ACC112 (cell line): ENCODE measurements around the gene RASA3.

Source experiments
- H2AFZ ChIP-seq: fragments of 200-600 bp; sonication (generic); one replicate; pipeline ENCODE4 v1.6.0; 2017; ENCODE audit warnings: antibody characterized with exemption, low read length; ENCODE audit not compliant: unreplicated experiment
- H3K27ac ChIP-seq: fragments of 200-600 bp; sonication (generic); 2 replicates; pipeline ENCODE4 v1.5.1; 2014; ENCODE audit warnings: low read depth, mild to moderate bottlenecking, antibody characterized with exemption, low read length, moderate library complexity
- H3K27me3 ChIP-seq: fragments of 200-600 bp; sonication (generic); 2 replicates; pipeline ENCODE4 v1.6.1; 2014; ENCODE audit warnings: mild to moderate bottlenecking, antibody characterized with exemption, low read length, moderate library complexity, mixed read lengths; ENCODE audit not compliant: insufficient read depth
- H3K36me3 ChIP-seq: fragments of 200-600 bp; sonication (generic); 2 replicates; pipeline ENCODE4 v1.6.1; 2016; ENCODE audit warnings: mild to moderate bottlenecking, antibody characterized with exemption, low read length, moderate library complexity, mixed read lengths; ENCODE audit not compliant: insufficient read depth
- H3K4me1 ChIP-seq: fragments of 200-600 bp; sonication (generic); one replicate; pipeline ENCODE4 v1.6.1; 2016; ENCODE audit warnings: low read length, mixed read lengths; ENCODE audit not compliant: insufficient read depth, unreplicated experiment, control insufficient read depth
- H3K4me3 ChIP-seq: fragments of 200-600 bp; sonication (generic); 2 replicates; pipeline ENCODE4 v1.5.1; 2014; ENCODE audit warnings: mild to moderate bottlenecking, low read depth, low read length
- H3K79me2 ChIP-seq: fragments of 200-600 bp; sonication (generic); one replicate; pipeline ENCODE4 v1.6.0; 2016; ENCODE audit warnings: low read length; ENCODE audit not compliant: control insufficient read depth, unreplicated experiment, insufficient read depth

The RASA3 gene

DNA sequence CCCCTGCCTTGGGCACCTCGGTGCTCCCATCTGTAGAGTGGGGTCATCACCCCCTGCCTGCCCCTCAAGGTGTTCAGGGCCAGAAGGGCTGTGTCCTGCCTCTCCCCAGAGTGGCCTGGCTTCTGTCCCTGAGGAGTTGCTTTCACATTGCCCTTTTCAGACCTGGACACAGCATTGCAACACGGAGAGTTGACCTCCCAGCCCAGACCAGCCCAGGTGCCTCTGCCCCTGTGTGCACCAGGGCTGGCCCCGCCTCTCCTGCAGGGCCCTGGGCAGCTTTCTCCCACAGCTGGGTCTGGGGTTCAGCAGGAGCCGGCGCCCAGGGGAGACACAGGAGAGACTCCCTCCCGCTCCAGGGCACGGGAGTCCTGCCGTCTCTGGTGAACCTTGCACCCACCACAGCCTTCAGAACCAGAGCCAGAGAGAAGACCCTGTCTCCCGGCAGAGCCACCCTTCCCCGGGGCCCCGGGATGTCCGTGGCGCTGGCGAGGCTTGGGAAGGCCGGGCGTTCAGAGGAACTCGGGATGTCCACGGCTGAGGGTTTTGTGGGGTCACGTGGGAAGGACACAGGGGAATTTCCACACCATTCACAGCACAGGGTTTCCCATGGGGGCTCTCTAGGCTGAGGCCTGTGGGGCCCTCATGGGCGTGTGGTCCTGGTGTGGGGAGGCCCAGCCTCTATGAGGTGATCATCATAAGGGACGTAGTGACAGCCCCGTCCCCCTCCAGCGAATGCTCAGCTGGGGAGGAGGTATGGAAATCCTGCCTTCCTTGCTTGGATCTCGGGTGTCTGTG lies 181.8 kb downstream of the RASA3 start:
- Histone ChIP-seq H2AFZ (no peak overlapping the region), H3K27ac (no peak overlapping the region), H3K4me1 (no peaks in the 10 kb centered on the region)

DNA sequence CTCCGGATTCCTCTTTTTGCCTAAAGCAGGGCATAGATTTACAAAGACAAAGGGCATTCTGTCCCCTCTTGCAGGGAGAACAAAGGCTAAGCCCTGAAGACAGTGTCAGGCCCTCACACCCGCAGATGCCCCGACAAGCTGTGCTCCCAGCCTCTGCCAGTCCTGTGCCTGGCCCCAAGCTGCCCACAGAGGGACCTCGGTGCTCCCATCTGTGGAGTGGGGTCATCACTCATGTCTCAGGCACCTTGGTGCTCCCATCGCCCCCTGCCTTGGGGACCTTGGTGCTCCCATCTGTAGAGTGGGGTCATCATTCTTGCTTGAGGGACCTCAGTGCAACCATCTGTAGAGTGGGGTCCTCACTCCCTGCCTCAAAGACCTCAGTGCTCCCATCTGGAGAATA lies 182.9 kb downstream of the RASA3 start:
- no peak overlapping the region for H3K4me3 ChIP-seq
- no peak overlapping the region for H2AFZ ChIP-seq
- H3K4me1 ChIP-seq = no peaks in the 10 kb centered on the region
- no peaks in the 10 kb centered on the region for H3K27me3 ChIP-seq
- H3K27ac ChIP-seq = no peak overlapping the region
- H3K36me3 ChIP-seq = no peaks in the 10 kb centered on the region
- H3K79me2 ChIP-seq = no peaks in the 10 kb centered on the region

More for the DNA sequence above, 181.8 kb downstream of the RASA3 start:
- no peaks in the 10 kb centered on the region for H3K36me3 ChIP-seq
- no peaks in the 10 kb centered on the region for H3K79me2 ChIP-seq
- H3K4me3 ChIP-seq = no peak overlapping the region
- H3K27me3 ChIP-seq = no peaks in the 10 kb centered on the region

DNA sequence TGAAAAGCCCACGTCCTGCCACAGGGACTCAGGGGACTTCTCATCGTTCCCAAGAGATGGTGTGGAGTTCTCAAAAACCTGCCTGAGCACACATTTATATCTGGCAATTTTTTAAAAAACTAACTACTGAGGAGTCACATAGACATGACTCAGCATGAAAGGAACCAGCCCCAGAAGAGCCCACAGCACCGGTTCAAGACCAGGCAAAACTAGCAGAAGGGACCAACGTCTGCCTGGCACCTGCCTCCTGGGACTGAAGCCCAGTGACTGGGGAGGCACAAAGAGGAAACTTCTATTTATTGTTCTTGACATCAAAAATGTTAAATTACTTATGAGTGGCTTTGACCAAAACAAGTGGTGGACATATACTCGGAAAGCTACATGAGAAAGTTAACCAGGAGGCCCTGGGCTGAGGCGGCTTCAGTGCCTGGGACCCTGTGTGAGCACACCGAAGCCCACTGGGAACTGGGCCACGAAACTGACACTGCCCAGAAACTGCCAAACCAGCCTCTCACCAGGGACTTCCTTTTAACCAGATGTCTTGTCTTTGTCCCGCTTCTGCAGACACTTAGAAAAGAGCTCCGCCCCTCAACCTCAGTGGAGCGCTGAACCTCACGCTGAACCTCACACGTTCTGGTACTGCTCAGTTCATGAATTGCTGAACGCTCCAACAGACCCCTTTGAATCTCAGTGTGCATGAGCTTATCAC lies 184.2 kb downstream of the RASA3 start:
- Histone ChIP-seq H3K79me2 (no peaks in the 10 kb centered on the region), H3K4me1 (no peaks in the 10 kb centered on the region), H3K36me3 (no peaks in the 10 kb centered on the region), H2AFZ (no peak overlapping the region), H3K4me3 (no peak overlapping the region), H3K27me3 (no peaks in the 10 kb centered on the region), H3K27ac (no peak overlapping the region; the same call in 1 of the 2 replicates)

DNA sequence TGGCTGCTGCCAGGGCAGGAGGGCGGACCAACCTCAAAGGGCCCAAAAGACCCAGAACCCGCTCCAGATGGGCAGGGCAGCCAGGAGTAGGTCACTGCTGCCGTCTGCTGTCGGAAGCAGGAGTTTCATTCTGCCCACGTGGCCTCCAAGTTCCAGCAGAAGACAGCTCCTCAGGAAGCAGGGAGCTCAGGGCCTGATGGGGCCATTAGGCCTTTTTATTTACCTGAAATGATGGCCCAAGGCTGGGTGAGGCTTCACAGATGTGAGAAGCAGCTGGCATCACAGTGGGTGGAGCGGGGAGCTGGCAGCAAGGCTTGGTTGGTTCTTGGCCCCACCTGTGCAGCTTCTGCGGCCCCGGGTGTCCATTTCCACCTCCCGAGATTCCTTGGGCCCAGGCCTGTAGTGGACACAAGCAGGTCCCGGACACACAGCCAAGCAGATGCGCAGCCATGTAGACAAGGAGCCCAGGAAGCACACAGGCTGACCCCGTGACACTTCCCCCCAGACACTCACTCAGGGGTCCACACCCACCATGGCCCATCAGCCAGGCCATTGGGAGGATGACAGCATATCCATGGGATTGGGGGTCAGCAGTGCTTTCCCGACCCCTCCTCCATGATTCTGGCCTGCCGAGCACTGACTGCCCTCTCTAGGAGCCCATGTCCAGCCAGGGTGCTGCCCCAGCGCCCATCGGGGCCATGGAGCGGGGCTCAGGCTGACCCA lies 185.0 kb downstream of the RASA3 start:
- H3K4me3 ChIP-seq = no peak overlapping the region
- no peaks in the 10 kb centered on the region for H3K79me2 ChIP-seq
- H3K36me3 ChIP-seq = no peaks in the 10 kb centered on the region
- no peaks in the 10 kb centered on the region for H3K4me1 ChIP-seq
- no peak overlapping the region; the same call in 1 of the 2 replicates for H3K27ac ChIP-seq
- no peak overlapping the region for H2AFZ ChIP-seq
- H3K27me3 ChIP-seq = no peaks in the 10 kb centered on the region

DNA sequence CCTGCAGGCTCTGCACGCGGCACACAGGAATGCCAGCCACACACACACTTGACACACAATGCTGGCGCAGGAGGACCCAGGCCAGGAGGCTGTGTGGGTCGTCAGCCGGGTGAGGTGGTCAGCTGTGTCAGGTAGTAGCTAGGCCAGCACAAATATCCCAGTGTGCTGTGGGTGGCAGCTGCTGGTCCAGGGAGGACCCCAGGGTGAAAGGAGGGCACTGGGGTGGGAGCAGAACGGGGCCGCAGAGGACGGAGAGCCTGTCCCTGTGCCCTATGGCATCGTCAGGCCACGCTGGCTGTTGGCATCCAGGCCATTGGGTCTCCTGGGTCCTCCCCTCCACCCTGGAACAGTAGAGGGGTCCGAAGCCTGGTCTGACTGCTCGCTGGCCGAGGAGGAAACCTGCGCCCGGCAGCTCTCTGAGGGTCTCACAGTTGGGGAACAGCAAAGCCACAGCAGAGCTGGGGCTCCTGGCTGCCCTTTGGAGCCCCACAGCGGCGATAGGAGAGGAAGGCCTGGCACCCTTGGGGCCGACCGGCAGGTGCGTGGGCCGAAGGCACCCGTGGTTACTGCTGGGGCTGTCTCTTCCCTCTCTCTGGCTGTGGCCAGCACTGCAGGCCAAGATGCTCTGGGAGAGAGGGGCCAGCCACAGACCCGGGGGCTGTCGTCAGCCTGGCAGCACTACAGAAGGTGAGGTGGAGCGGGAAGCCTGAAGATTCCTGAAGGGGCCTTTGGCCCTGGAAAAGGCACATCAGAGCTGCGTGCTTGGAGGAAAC lies 185.8 kb downstream of the RASA3 start:
- Histone ChIP-seq H3K79me2 (no peaks in the 10 kb centered on the region), H3K36me3 (no peaks in the 10 kb centered on the region)

DNA sequence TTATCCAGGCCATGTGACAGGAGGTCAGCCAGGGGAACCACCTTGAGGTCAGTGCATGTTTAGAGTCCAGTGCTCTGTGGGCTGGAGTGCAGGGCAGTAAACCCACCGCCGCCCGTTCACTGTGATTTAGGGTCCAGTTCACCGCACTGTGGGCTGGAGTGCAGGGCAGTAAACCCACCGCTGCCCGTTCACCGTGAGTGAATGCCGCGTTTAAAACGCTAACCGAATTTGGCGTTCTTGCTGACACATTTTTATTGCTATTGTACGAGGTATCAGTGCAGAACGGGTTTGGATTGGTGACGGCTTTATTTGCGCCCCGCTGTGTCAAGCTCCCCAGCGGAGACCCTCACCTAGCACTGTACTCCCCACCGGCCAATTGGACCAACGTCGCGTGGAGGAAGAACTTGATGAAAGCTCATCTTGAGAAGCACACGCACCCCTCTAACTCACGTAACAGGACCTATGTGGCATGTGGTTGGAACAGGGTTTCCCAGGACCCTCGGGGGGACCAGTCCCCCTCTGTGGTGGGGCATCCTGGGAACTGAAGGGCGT lies 186.5 kb downstream of the RASA3 start:
- H3K27ac ChIP-seq = no peak overlapping the region
- no peaks in the 10 kb centered on the region for H3K36me3 ChIP-seq
- H3K79me2 ChIP-seq = no peaks in the 10 kb centered on the region
- H3K27me3 ChIP-seq = no peaks in the 10 kb centered on the region
- no peaks in the 10 kb centered on the region for H3K4me1 ChIP-seq
- no peak overlapping the region for H3K4me3 ChIP-seq
- no peak overlapping the region for H2AFZ ChIP-seq

More for the DNA sequence above, 185.8 kb downstream of the RASA3 start:
- H2AFZ ChIP-seq = no peak overlapping the region
- H3K4me1 ChIP-seq = no peaks in the 10 kb centered on the region
- H3K27ac ChIP-seq = no peak overlapping the region
- no peak overlapping the region for H3K4me3 ChIP-seq
- no peaks in the 10 kb centered on the region for H3K27me3 ChIP-seq

DNA sequence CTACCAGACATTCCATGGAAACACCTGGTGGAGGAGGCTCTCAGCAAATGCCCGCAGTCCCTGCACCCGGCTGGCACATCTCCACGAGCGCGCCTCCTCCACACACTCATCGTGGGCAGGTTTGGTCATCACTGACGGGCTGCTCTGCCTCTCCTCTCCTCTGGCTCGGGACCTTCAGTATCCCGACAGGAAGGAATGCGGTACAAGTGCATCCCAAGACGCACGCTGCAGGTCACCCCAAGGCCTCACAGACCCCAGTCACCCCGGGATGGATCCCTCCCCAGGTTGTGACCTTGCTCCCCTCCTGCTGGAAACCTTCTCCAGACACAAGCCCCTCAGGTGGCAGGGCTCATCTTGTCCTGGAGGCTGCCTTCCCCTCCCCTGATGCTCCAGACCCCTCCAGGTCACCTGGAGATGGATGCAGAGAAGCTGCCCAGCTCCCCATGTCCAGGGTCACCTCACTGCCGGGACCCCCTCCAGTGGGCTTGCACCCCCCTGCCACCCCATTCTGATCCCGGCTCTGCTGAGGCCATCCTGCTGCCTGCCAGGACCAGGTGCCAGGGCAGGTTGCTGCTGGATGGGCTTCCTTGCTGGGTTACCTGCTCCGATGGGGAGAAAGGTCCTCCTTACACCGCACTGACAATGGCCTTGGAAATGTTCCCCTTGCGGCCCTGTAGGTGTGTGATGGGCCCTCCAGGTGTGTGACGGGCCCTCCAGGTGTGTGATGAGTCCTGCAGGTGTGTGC lies 188.4 kb downstream of the RASA3 start:
- Histone ChIP-seq H3K27ac (no peak overlapping the region), H3K36me3 (no peaks in the 10 kb centered on the region), H3K4me3 (no peak overlapping the region), H3K4me1 (no peaks in the 10 kb centered on the region), H2AFZ (no peak overlapping the region), H3K79me2 (no peaks in the 10 kb centered on the region), H3K27me3 (no peaks in the 10 kb centered on the region)

DNA sequence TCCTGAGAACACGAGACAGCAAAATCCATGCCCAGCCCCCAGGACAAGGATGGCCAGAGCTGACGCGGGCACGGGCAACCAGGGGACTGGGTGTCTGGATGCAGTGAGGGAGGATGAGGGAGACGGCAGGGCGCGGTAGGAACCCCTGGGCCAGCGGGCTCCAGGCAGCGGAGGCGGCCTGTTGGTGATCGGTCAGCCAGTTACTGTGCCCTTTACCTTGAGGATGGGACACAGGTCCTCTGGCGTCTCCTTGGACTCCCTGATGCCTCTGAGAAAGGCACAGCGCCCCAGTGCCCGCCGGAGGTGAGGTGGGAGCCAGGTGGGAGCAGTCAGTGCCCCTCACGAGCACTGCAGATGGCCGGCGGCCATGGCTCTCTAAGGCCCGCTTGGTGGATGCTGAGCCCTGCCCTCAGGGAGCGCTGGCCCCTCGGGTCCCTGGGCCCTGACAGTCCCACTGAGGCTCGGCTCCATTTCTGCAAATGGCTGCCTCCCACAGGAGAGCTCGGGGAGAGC lies 189.8 kb downstream of the RASA3 start:
- Histone ChIP-seq H3K79me2 (no peaks in the 10 kb centered on the region), H3K36me3 (no peaks in the 10 kb centered on the region), H3K4me1 (no peaks in the 10 kb centered on the region), H3K27me3 (no peaks in the 10 kb centered on the region), H2AFZ (no peak overlapping the region), H3K27ac (no peak overlapping the region), H3K4me3 (no peak overlapping the region)

DNA sequence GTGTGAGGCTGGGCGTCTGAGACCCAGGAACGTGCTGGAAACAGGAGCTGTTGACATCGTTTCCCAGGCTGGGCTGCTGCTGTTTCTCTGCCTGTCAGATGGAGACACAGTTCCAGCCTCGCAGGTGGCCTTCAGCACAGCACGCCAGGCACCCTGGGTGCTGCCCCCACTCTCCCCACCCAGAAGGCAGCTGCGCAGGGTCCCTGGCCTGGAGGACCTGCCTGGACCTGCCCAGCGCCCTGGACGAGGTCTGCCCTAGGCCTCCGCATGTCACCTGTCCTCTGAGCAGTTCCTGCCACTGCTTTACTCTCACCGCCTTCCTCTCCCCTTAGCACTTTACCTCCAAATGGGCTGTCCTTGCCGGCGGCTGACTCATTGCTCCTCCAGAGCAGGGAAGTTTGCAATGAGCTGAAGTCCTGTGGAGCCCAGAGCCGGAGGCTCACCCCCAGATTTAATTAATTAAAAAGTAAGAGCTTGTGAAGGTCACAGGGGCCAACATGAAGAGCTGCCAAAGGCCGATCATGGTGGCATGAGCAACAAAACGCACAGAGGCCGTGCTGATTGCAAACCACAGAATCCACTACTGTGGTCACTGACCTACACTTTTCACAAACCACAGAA lies 190.7 kb downstream of the RASA3 start:
- Histone ChIP-seq H3K36me3 (no peaks in the 10 kb centered on the region), H3K79me2 (no peaks in the 10 kb centered on the region), H3K27ac (no peak overlapping the region), H3K4me1 (no peaks in the 10 kb centered on the region), H2AFZ (no peak overlapping the region), H3K27me3 (no peaks in the 10 kb centered on the region), H3K4me3 (no peak overlapping the region)
